LNCAP (cell line): Measurements from ENCODE around the gene TSPAN15.

ENCODE experiments used
- CTCF ChIP-seq: fragments of 450-650 bp; IDR thresholded peaks from 2 replicates; pipeline ENCODE4 v1.5.1; 2017; ENCODE audit warnings: mild to moderate bottlenecking

The TSPAN15 gene

DNA sequence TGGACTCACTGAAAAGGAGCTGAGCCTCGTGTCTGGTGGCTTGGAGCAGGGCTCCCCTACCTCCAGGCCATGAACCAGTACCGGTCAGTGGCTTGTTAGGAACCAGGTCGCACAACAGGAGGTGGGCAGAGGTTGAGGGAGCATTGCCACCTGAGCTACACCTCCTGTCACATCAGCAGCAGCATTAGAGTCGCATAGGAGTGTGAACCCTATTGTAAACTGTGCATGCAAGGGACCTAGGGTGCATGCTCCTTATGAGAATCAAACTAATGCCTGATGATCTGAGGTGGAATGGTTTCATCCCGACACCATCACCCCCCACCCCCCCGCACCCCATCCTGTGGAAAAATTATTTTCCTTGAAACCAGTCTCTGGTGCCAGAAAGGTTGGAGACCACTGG is 50.4 kb downstream of the TSPAN15 start:
- TF ChIP-seq CTCF, result no peak

GRCh38 chr10:69502589-69502988 is 51.3 kb downstream of the TSPAN15 start:
- TF ChIP-seq CTCF, result no peak

DNA sequence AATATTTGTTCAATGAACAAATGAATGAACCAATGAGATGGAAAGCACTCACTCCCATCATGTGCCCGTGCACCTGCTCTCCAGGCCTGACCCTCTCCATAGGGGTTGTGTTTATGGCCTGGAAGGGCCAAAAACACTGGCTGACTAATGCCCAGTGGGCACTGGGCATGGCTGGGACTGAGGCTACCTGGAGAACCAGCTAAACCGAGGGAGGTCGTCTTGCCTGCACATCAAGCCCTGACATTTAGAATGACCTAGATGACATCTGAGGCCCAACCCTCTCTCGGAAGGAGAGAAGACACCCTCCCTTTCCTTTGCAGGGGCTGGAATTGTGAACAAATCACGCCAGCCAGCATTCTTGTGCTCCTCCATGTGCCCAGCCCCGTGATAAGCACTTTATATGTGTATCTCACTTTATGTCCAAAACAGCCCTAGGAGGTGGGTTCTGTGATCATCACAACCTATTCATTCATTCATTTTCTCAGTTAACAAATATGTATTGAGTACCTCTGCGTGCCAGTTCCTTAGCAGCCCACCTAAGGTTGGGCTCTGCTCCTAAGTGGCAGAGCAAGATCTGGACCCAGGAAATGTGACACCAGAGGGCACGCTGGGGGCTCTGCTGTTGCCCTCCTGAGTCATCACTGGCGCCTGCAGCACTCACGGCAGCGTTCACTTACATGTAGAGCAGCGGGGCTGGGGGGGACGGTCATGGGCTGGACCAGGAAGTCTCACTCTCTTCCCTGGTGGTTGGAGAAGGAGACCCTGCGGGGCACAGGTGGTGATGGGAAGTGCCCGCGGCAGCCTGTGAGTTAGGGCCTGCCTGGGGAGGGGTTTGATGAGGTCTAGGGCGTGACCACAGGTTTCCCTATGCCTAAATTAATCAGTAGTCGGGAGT is 52.0 kb downstream of the TSPAN15 start:
- no peak for TF ChIP-seq CTCF

DNA sequence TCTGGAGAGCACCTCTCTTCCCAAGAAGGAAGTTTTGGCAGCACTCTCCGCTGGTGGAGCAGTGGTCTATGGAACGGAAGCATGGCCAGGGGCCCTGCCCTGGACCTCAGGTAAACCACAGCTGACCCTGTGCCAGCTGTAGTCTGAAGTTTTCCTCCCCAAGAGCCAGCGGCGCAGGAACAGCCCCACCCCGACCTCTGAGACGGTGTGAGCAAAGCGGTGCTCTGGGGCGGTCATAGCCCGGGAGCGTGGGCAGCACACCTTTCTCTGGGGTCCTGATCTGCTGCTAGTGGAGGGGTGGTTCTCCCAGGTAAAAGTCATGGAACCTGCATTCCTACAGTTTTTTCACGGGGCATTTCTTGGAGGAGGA is 52.6 kb downstream of the TSPAN15 start:
- TF ChIP-seq CTCF, result no peak

DNA sequence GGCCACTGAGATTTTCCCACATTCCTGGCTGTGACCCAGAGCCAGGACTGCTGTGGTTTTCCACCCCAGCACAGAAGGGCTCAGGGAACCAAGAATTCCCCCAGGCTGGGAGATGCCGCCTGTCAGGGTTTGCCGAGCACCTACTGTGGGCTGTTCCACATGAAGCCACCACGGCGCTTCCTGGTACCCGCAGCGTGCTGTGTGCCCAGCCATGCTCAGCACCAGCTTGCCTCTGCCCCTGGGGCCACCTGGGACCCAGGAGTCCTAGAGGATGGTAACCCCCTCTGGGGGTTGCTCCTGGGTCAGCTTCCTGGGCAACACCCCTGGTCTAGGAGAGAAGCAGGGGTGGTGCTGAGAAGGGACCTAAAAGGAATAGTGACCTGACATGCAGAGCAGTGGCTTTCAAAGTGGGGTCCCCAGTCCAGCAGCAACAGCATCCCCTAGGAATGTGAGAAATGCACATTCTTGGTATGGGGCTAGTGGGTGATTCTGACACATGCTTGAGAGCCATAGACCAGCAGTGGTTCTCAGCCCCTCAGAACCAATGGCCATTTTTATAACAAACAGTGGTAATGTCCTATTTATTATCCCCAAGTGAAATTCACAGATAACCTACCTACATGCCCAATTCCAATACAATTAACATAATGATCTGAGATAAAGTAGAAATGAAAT is 53.4 kb downstream of the TSPAN15 start:
- TF ChIP-seq CTCF, result no peak

DNA sequence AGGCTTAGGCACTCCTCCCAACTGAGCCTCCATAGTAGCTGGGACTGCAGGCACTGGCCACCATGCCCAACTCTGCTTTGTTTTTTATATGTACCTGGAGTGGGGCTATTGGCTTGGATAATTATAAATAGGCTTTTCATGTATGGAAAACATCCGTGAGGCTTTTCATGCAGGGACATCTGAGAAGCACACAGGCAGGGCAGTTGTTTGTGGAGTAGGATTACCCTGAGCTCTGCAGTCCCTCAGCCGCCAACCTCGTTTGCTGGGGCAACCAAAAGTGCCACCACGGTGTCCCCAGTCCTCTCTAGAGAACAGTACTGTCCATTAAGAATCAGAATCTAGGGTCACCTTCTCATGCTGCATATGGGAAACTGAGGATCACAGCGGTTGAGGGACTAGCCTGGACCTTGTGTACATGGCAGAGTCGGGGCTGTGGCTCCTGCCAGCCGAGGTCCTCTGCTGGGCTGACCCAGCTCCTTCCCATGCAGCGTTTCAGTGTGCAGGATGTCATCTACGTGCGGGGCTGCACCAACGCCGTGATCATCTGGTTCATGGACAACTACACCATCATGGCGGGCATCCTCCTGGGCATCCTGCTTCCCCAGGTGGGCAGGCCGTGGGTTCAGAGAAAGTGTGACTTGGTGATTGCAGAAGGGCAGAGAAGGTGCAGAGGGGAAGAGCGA is 54.5 kb downstream of the TSPAN15 start:
- TF ChIP-seq CTCF, result no peak

DNA sequence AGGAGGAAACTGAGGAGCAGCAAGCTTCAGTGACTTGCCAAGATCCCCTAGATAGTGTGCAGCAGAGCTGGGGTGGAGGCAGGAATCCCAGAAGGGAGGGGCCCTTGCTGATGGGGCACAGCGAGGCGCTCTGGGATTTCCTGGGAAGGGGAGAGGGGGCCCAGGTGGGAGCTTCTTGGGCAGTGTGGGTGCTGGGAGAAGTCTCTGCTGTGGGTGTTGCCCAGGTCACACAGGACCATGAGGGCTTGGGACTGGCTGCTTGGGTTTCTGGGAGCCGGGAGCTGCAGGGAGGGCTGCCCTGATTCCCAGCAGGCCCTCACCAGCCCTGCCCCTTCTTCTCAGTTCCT is 55.2 kb downstream of the TSPAN15 start:
- no peak for TF ChIP-seq CTCF
